Right ventricle myocardium inferior (tissue), 1 donor: ENCODE data around the gene ZIC4. TPM values are rescaled to one million over a fixed set of nuclear protein-coding genes. Genes with fewer than 3 reads are reported as not detected.

Experiments
- ATAC-seq: fragments of 200-7000 bp; cut with Tn5 transposase; one replicate; pipeline ENCODE4 v1.9.1; 2020; ENCODE audit warnings: mild to moderate bottlenecking, moderate library complexity
- DNase-seq: peaks from one replicate; pipeline ENCODE4 v3.0.0; 2021; ENCODE audit errors: missing footprints
- intact Hi-C: fragments of 100-400 bp; cut with DNase I; formaldehyde crosslinking; loops from one replicate; pipeline ENCODE4 v1.11.0; 2022
- total RNA-seq: library from RNA; stranded (reverse); fragmentation: NEBNext Ultra II Directional; extraction: Animal tissue kit (Norgen Biotek cat#: 25700); gene quantifications from one replicate; pipeline ENCODE4 v1.2.1, GENCODE V29; 2021
- donor health status: DM: no; HTN: yes; CAD: no; lungs with severe emphysema.

ZIC4 gene
- total RNA-seq, 1 donor from 2014 or later: not detected

DNA sequence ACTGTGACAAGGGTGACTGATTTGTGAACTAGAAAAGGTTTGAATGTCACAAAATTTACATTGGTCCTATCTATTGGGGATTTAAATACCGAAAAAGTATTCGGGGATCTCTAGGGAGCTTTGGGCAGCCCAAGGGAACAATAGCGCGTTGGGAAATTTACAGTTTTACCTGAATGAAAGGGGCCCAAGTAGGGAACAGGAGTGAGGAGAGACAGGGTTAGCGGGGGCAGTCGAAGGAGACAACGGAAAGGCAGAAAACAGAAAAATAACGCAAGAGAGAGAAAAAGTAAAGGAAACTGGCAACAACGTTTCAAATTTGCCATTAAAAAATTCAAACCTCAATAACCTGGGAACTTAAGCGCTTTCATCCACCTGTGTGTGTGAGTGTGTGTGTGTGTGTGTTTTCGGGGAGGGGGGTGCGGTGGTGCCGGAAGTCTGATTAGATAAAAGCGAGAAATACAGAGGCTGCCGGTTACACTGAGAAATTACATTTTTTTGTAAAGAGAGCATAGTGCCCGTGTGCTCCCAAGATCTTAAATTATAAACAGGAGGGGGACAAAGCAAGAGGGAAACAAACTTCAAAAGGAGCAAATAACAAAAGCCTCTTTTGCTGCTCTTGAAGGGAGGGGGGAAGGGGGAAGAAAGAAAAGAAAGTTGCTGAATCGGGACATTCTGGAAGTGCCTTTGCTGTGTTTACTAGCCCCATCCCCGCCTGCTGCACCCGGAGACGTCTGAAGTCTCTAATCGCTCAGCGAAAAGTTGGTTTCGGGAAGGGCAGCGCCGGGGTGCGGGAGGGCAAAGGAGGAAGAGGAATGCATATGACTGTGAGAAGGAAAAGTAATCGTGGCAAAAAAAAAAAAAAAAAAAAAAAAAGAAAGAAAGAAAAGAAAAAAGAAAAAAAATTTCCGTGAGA, 2.1 kb upstream of the ZIC4 start:
- ATAC-seq (no peak), DNase-seq (no peak)
- intact Hi-C loops: no loop called here

DNA sequence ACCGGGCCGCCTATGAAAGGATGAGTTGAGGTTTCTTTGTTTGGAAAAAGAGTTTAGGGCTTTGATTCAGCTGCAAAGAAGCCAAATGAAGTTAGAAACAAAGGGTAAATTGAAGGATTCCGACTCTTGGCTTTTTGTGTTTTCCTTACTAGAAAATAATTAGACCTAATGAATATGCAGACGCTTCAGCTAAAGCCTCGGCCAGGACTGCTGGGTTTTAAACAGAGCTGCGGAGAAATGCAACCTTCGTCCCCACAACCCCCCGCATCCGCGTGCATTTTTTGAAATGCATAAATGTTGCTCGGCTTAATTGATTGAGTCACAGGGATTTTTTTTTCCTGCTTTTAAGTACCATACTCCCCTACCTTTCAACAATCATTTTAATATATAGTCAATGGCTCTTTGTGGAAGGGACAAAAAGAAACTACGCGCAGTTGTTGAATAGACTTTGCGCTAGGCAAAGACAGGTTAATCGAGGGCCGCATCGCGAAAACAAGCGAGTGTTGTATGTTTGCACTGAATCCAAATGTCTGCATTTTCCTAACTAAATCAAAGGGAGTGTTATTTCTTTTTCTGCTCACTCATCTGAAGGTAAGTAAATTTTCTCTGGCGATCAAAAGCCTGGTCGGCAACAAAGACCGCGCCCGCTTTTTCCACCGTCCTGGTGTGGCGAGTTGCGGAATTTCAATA, 1.3 kb upstream of the ZIC4 start:
- no peak for DNase-seq
- intact Hi-C loops: no loop called here
- ATAC-seq: no peak

DNA sequence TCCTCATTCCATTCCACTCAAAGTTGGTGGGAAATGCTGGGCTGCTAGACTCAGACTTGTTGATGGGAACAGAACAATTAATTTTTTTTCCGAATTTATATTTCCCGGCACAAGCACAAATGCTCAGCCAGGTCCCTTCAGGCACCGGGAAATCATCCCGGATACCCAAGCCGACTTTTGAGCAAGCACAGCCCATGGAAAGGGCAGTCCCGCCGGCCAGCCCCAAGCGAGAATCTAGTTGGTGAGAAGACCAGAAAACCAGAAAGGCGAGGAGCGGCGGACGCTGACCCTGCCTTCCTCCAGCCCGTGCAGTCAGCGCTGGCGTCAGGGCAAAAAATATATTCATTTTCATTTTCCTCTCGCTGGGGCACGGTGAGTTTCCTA, 763 bp upstream of the ZIC4 start:
- intact Hi-C loops: no loop called here
- ATAC-seq (no peak), DNase-seq (no peak)

DNA sequence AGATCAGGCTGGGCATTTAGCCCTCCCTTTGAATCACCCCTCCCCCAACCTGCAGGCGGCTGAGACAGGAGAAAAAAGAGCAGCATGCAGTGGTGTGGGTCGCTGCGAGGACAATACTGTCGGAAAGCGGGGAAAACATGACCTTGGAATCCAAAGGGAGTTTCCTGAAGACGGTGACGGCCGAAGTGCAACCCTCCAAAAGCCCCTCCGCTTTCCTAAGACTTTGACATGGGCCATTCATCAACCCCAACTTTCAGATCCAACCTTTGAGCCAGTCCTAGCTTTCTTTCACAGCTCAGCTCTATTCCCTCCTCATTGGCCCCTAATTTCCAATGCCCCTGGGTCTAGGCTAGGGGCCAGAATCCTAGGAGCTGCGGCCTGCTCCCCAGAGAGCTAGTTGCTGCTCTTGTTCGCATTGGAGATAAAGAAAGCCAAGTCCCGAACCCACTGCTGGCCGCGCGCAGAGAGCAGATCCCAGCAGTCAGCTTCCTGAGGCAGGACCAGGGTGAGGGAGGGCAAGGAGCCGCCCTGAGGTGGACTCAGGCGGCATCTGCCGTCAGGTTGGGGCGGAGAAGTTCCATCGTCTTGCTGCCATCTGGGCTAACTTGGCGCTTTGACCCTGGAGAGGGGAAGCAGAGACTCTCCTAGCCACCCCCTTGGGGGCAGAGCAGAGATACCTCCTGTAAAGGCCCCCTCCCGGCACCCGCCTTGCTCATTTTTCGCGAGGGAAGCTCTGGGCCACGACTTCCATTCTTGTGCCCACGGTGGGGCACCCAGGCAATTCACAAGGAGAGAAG, 914 bp downstream of the ZIC4 start:
- no peak for ATAC-seq

DNA sequence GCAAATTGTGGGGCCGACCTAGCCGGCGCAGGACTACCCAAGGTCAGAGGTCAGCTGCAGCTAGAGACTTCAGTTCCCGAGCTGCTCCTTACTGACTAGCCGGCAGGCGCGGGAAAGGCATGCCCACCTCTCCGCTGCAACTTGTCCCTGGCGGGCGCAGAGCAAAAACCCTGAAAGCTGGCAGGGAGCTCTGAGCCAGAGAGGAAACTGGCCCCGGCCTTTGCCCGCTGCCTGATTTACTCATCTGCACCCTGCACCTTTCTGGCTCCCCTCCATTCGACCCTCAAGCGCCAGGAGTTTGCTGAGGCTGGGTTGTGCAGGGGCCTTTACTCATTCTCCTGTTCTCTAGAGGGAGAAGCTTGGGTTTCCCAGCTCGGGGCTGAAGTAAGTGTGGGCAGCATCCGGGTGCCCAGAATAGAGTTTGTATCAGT, 1.5 kb downstream of the ZIC4 start:
- DNase-seq (no peak), ATAC-seq (no peak)
- intact Hi-C loops: no loop called here

More for the DNA sequence above, 914 bp downstream of the ZIC4 start:
- intact Hi-C loops: no loop called here
- no peak for DNase-seq

DNA sequence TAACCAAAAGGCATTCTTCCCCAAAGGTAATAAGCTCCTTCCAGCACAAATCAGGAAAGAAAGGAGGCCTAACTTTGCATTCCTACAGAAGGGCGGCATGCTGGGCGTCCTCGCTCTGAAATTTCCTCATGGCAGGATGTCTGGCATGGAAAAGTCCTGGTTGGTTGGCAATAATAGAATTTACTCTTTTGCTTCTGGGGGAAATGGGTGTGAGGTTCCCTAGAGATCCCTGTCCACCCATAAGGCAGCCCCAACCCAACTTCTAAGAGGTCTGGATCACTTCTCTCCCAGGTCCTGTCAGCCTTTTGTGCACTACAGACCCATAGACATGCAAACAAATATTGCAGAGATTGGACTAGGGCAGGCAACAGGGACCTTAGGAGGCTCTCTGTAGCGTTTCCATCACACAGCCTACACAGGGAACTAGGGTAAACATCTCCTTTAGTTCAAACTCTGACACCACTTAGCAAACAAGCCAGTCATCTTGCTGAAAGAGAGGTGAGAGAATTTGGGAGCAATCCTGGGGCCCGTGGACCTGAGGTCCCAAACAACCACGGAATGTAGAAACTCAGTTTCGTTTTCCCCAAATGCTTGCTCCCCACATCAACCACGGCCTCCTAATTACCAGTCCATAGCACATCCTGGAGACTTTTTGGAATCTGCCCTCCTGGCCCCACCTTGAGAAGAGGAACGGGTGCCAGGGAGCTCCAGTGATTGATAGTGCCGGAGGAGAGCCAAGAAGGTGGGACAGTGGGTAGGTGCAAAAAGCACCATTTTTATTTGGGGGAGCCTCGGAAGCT, 2.1 kb downstream of the ZIC4 start:
- no peak for ATAC-seq
- intact Hi-C loops: no loop called here
- DNase-seq: no peak

DNA sequence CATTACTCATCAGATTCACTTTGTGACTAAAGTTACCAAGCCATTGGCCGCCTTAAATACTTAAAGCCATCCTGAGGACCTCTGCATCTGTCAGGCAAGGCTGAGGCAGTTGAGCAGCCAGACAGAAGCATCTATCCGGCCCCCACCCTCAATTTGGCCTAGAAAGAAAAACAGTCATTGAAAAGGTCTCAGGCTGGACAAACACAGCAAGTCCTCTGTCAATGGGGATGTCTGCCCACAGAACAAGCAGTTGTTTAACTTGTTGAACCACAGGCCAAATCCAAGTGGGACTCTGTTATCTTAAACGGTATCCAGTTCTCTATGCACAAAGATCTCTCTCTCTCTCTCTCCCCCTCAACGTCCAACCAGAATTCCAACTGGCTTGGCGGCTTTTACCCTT, 2.8 kb downstream of the ZIC4 start:
- DNase-seq: no peak
- no peak for ATAC-seq
- intact Hi-C loops: no loop called here

DNA sequence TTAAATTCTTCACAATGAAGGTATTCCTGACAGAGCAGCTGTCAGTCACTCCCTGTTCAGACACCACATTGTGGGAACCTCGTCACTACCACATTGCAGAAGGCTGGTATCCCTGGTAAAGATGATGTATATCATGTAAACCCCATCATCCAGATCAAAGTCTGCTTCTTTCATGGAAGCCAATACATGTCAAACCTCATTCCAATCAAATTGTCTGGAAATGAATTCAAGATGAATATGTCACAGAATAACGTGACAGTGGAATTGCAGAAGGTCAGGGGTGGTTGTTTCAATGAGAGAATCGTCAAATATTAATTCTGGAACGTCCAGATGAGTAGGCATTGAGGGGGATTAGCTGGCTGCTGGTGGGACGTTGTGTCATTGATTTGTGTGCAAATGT, 4.2 kb downstream of the ZIC4 start:
- DNase-seq: no peak
- intact Hi-C loops: no loop called here
- no peak for ATAC-seq

DNA sequence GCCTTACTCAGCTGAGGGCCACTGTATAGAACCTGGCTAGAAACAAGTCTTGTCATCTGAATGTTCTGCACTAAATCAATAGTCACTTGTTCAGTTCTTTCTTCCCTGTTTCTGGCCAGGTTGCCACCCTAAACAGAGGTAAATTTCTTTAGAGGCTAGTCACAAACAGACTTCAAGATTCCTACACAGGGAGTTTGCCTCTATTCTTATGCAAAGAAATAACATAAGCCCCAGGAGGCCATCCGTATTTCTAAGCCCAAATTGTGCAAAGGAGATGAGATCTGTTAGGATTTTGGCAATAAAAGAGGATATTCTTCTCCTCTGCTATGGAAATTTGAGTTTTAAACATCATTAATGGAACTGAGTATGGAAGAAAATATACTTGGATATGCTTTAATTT, 4.9 kb downstream of the ZIC4 start:
- ATAC-seq: no peak
- intact Hi-C loops: no loop called here
- no peak for DNase-seq

DNA sequence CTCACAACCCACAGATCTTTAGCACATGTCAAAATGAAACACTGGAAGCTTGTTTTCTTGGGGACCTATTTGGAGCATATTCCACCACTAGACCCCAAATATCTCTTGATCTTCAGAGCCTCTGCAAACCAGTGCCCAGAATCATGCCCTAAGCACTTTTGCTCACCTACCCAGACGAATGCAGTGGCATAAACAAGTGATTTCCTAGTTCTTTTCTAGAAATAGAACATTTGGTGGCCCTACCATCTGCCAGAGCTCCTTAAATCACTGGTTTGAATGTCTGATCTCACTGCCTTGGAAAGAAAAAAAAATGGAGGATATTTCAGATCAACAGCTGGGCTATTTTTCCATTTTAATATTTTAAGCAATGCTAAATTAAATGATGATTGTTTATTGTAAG, 5.3 kb downstream of the ZIC4 start:
- ATAC-seq: no peak

DNA sequence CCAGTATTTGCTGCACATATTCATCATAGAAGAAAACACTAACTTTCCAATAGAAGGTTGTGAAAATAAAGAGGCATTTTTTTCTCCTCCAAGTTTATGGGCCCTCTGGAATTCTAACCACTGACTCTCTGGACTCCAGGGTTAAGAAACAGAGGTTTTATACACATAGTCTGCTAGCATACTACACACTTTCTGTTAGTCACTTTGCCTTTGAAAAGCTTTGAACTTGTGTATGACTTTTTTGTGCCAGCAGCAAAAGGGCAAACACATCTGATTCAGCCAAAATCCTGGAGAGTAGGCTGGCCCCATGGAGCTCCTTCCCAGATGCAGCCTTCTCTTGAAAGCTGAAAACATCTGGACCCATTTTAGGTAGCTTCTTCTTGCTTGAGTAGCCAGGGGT, 6.2 kb downstream of the ZIC4 start:
- DNase-seq: no peak
- intact Hi-C loops: no loop called here
- no peak for ATAC-seq

More for the DNA sequence above, 5.3 kb downstream of the ZIC4 start:
- DNase-seq: no peak
- intact Hi-C loops: no loop called here

DNA sequence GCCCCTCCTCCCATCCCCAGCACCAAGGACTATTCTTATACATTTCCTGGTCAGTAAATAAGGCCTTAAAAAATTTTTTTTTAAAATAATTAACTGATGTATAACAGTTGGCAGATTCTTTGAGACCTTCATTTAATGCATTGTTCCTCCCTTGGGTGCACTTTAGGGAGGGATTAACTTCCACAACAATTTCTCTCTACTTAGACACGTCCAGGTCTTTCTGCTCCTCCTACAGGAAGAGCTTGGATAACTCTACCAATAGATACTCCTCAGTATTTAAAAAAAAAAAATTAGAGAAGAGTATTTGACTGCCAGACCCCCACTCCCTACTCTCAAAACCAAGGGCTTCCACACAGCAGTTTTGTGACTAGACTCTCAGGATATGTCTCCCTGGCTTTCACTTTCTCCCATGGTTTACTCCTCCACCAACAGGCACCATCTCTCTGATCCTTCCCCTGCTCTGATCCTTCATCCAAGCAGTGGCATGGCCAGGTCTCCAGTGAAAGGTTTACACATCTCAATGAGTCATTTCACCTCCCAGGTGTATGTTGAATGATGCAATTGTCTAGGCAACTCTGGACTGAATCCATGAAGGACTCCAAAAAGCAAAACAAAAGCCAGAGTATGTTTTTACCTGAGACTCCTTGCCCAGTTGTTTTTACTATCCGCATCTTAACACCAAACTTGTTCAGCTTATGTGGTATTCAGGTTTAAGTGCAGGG, 7.4 kb downstream of the ZIC4 start:
- no peak for ATAC-seq
- no peak for DNase-seq
- intact Hi-C loops: no loop called here

DNA sequence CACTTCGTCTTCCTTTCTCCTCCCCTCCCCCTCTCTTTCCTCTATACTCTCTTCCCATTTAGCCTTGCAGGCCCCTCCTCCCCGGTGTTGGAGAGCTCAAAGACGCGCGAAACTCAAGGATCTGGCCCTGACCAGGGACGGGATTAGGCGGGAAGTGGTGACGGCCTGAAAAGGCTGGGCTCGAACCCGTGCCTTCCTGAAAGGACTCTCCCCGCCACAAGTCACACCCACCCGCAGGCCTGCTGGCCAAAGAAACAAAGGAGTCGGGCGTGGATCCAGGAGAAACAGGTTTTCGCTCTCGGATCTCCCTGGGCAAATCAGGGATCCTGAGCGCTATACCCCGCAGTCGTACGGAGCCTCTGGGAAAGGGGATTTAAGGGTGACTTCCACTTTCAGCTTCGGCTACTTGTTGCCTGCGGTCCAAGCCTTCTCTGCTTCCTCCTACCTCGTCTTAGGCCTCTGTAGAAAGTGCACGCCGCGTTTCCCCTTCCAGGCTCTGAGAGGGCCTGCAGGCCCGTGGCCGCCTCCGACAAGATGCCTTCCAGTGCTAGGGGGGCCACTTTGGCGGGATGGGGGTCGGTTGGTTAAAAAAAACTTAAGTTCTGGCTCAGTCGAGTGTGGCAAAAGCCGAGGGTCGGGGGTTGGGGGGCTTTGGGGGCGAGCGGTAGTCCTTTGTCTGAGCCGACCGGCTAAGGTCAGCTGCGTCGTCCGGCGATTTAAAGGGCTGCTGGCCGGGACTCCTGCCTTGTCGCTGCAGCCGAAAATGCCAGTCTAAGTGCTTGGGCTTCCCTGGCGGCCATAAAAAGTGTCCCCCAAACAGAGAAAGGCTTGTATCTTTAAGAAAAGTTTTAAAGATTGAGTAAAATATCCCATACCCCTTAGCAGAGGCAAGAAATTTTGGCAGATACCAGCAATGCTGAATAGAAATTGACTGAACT, 8.2 kb downstream of the ZIC4 start:
- ATAC-seq (no peak), DNase-seq (no peak)

DNA sequence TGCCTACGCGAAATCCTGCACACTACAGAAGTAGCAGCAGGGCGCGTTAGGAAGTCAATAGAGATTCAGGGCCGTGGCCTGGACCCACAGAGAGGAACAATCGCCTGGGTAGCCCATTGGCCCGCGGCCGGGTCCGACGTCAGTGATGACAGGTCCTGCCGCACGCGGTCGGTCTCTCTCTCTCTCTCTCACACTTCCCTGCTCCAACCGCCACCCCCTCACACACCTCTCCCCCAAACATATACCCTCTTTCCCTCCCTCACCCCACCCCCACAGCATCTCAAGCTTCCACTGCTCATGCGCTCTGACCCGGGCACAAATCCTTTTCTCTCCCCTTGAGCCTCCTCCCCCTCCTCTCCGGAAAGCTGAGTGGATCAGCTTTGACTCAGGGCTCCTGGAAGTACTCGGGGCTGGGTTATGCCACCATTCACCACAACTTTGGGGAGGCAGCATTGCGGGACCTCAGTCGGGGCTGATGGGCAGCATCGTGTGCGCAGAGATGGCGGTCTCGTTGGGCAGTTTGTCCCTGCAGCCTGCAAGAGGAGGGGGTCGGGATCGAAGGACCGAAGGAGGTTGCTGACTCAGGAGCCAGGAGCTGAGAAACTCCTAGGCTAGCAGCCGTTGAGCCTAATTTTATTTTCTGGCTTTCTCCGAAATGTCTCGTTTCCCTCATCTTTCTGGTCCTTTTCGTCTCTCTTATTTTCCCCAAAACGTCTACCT, 9.0 kb downstream of the ZIC4 start:
- DNase-seq (no peak), ATAC-seq (no peak)
- intact Hi-C loops: no loop called here

More for the DNA sequence above, 8.2 kb downstream of the ZIC4 start:
- intact Hi-C loops: no loop called here

DNA sequence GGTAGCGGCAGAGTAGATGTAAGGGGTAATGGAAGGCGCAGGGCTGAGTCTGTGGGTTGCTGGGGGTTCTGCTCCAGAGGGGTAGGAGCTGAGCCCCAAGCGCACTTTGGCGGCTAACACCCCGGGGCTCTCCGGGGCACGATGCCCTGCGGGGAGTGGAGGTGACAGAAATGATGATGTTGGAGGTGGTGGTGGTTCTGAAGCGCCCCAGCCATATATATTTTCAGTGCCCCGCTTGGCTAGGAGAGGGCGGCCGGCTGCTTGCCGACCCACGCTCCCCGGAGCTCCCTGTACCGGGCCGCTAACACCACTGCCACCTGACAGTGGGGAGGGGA, 9.7 kb downstream of the ZIC4 start:
- intact Hi-C loops: no loop called here
- ATAC-seq (no peak), DNase-seq (no peak)

DNA sequence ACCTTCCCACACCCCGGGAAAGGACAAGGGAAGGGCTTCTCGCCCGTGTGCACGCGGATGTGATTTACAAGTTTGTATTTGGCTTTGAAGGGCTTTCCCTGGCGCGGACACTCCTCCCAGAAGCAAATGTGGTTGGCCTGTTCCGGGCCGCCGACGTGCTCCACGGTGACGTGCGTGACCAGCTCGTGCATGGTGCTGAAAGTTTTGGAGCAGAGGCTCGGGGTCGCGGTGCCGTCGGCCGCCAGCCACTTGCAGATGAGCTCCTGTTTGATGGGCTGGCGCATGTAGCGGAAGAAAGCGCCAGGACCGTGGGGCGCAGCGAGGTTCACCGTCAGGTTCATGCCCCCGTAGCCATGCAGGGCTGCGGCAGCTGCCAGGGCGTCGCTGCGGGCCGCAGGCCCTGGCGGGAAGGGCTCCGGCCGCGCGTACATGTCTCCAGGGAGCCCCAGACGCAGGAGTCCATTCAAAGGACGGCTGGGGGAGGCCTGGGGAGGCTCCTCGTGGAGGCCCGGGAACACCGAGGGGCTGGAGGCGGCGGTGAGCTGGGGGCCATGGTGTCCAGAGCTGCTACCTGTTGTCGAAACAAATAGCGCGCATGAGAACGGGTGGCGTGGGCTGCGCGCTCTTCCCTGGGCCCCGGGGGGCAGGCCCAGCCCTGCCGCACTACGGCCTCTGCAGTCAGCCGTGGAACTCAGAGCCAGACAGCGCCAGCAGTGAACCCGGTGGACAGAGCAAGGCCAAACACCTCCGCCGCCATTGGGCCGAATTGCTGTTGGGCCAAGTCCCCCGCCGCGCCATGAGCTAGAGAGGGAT, 10.2 kb downstream of the ZIC4 start:
- ATAC-seq: no peak
- no peak for DNase-seq
- intact Hi-C loops: no loop called here
